Measurements from ENCODE around the gene NYNRIN. TPM values are rescaled to one million over a fixed set of nuclear protein-coding genes. Genes with fewer than 3 reads are reported as not detected.

NYNRIN gene
- total RNA-seq, 1 experiment from 2014 or later: 16.6 TPM

- TF ChIP-seq, protein P1, sequence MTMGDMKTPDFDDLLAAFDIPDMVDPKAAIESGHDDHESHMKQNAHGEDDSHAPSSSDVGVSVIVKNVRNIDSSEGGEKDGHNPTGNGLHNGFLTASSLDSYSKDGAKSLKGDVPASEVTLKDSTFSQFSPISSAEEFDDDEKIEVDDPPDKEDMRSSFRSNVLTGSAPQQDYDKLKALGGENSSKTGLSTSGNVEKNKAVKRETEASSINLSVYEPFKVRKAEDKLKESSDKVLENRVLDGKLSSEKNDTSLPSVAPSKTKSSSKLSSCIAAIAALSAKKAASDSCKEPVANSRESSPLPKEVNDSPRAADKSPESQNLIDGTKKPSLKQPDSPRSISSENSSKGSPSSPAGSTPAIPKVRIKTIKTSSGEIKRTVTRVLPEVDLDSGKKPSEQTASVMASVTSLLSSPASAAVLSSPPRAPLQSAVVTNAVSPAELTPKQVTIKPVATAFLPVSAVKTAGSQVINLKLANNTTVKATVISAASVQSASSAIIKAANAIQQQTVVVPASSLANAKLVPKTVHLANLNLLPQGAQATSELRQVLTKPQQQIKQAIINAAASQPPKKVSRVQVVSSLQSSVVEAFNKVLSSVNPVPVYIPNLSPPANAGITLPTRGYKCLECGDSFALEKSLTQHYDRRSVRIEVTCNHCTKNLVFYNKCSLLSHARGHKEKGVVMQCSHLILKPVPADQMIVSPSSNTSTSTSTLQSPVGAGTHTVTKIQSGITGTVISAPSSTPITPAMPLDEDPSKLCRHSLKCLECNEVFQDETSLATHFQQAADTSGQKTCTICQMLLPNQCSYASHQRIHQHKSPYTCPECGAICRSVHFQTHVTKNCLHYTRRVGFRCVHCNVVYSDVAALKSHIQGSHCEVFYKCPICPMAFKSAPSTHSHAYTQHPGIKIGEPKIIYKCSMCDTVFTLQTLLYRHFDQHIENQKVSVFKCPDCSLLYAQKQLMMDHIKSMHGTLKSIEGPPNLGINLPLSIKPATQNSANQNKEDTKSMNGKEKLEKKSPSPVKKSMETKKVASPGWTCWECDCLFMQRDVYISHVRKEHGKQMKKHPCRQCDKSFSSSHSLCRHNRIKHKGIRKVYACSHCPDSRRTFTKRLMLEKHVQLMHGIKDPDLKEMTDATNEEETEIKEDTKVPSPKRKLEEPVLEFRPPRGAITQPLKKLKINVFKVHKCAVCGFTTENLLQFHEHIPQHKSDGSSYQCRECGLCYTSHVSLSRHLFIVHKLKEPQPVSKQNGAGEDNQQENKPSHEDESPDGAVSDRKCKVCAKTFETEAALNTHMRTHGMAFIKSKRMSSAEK (CRISPR knock-in tag; IDR thresholded peaks at IDR 0.05; ENCODE audit: borderline replicate concordance): no peak
- TF ChIP-seq, protein P2, sequence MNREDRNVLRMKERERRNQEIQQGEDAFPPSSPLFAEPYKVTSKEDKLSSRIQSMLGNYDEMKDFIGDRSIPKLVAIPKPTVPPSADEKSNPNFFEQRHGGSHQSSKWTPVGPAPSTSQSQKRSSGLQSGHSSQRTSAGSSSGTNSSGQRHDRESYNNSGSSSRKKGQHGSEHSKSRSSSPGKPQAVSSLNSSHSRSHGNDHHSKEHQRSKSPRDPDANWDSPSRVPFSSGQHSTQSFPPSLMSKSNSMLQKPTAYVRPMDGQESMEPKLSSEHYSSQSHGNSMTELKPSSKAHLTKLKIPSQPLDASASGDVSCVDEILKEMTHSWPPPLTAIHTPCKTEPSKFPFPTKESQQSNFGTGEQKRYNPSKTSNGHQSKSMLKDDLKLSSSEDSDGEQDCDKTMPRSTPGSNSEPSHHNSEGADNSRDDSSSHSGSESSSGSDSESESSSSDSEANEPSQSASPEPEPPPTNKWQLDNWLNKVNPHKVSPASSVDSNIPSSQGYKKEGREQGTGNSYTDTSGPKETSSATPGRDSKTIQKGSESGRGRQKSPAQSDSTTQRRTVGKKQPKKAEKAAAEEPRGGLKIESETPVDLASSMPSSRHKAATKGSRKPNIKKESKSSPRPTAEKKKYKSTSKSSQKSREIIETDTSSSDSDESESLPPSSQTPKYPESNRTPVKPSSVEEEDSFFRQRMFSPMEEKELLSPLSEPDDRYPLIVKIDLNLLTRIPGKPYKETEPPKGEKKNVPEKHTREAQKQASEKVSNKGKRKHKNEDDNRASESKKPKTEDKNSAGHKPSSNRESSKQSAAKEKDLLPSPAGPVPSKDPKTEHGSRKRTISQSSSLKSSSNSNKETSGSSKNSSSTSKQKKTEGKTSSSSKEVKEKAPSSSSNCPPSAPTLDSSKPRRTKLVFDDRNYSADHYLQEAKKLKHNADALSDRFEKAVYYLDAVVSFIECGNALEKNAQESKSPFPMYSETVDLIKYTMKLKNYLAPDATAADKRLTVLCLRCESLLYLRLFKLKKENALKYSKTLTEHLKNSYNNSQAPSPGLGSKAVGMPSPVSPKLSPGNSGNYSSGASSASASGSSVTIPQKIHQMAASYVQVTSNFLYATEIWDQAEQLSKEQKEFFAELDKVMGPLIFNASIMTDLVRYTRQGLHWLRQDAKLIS (CRISPR knock-in tag; IDR thresholded peaks at IDR 0.05; ENCODE audit: borderline replicate concordance): no peak
- TF ChIP-seq, protein P3, sequence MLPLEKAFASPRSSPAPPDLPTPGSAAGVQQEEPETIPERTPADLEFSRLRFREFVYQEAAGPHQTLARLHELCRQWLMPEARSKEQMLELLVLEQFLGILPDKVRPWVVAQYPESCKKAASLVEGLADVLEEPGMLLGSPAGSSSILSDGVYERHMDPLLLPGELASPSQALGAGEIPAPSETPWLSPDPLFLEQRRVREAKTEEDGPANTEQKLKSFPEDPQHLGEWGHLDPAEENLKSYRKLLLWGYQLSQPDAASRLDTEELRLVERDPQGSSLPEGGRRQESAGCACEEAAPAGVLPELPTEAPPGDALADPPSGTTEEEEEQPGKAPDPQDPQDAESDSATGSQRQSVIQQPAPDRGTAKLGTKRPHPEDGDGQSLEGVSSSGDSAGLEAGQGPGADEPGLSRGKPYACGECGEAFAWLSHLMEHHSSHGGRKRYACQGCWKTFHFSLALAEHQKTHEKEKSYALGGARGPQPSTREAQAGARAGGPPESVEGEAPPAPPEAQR (CRISPR knock-in tag; IDR thresholded peaks at IDR 0.05): no peak
- TF ChIP-seq GABPB1 (CRISPR knock-in tag; IDR thresholded peaks at IDR 0.05) (no peak), NR2C2 (CRISPR knock-in tag; IDR thresholded peaks at IDR 0.05) (no peak)
Measured at GRCh38 chr14:24435192-24435810, 36.5 kb downstream of the NYNRIN start (continued).

- Mint-ChIP-seq H3K4me3 (no peak overlapping the region), H3K27me3 (ENCODE audit: low read depth) (no peaks in the 10 kb centered on the region), H3K4me1 (peaks cover 10% of the 10 kb centered on the region), H3K9me3 (no peaks in the 10 kb centered on the region), H3K27ac (no peak overlapping the region), H3K36me3 (peaks cover 38% of the 10 kb centered on the region)
- DNase-seq (ENCODE audit: low spot score) (no peak), ATAC-seq (no peak)
- TF ChIP-seq ZBTB21 (CRISPR knock-in tag; IDR thresholded peaks at IDR 0.05; ENCODE audit: borderline replicate concordance) (no peak), CREM (CRISPR knock-in tag; IDR thresholded peaks at IDR 0.05) (no peak)
- ChIA-PET POLR2A (interaction anchor here (1.0 to 2.1 kb wide), 3 partner anchors 29 to 104 kb away, joined by 3 to 7 read pairs (median 7); no protein-coding TSS in a partner anchor), CTCF (interaction anchor here (0.8 to 4.2 kb wide), 29 partner anchors 9 to 194 kb away, joined by 3 to 83 read pairs (median 7); partner anchors contain the start of genes ADCY4, CIDEB, DHRS1 and LTB4R2)
Measured at GRCh38 chr14:24435998-24436354, 37.2 kb downstream of the NYNRIN start.

GRCh38 chr14:24436355-24437019 lies 37.7 kb downstream of the NYNRIN start:
- Mint-ChIP-seq H3K27ac (no peak overlapping the region), H3K27me3 (ENCODE audit: low read depth) (no peaks in the 10 kb centered on the region), H3K36me3 (peaks cover 38% of the 10 kb centered on the region), H3K4me1 (peaks cover 9% of the 10 kb centered on the region), H3K4me3 (no peak overlapping the region), H3K9me3 (no peaks in the 10 kb centered on the region)
- DNase-seq (ENCODE audit: low spot score) (no peak), ATAC-seq (peak; percentile 53)
- ChIA-PET CTCF (interaction anchor here (0.8 to 4.2 kb wide), 37 partner anchors 9 to 194 kb away, joined by 3 to 83 read pairs (median 6); partner anchors contain the start of genes ADCY4, CIDEB, DHRS1 and LTB4R2), POLR2A (interaction anchor here (1.0 to 2.1 kb wide), 3 partner anchors 30 to 105 kb away, joined by 3 to 7 read pairs (median 7); no protein-coding TSS in a partner anchor)
- TF ChIP-seq GABPB1 (CRISPR knock-in tag; IDR thresholded peaks at IDR 0.05): 0 out of 2 replicates have a peak, but pooled peaks have one; percentile 13
- TF ChIP-seq, protein P4, sequence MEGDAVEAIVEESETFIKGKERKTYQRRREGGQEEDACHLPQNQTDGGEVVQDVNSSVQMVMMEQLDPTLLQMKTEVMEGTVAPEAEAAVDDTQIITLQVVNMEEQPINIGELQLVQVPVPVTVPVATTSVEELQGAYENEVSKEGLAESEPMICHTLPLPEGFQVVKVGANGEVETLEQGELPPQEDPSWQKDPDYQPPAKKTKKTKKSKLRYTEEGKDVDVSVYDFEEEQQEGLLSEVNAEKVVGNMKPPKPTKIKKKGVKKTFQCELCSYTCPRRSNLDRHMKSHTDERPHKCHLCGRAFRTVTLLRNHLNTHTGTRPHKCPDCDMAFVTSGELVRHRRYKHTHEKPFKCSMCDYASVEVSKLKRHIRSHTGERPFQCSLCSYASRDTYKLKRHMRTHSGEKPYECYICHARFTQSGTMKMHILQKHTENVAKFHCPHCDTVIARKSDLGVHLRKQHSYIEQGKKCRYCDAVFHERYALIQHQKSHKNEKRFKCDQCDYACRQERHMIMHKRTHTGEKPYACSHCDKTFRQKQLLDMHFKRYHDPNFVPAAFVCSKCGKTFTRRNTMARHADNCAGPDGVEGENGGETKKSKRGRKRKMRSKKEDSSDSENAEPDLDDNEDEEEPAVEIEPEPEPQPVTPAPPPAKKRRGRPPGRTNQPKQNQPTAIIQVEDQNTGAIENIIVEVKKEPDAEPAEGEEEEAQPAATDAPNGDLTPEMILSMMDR (IDR thresholded peaks at IDR 0.05): peak; percentile 54
- no peak for TF ChIP-seq MAX (CRISPR knock-in tag; IDR thresholded peaks at IDR 0.05)
- no peak for TF ChIP-seq ZNF263 (CRISPR knock-in tag; IDR thresholded peaks at IDR 0.05; ENCODE audit: low read depth)
- no peak for TF ChIP-seq SMAD3 (CRISPR knock-in tag; IDR thresholded peaks at IDR 0.05; ENCODE audit: borderline replicate concordance)
- TF ChIP-seq, protein P5, sequence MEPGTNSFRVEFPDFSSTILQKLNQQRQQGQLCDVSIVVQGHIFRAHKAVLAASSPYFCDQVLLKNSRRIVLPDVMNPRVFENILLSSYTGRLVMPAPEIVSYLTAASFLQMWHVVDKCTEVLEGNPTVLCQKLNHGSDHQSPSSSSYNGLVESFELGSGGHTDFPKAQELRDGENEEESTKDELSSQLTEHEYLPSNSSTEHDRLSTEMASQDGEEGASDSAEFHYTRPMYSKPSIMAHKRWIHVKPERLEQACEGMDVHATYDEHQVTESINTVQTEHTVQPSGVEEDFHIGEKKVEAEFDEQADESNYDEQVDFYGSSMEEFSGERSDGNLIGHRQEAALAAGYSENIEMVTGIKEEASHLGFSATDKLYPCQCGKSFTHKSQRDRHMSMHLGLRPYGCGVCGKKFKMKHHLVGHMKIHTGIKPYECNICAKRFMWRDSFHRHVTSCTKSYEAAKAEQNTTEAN (CRISPR knock-in tag; IDR thresholded peaks at IDR 0.05): no peak

All from WTC11 (cell line).